Germinal center (tissue), 1 donor: Measurements from ENCODE around the gene ADCYAP1R1.

Source experiments
- DNase-seq: peaks from one replicate; pipeline ENCODE4 v3.0.0; 2012; ENCODE audit warnings: mixed read lengths, low spot score

The ADCYAP1R1 gene

GRCh38 chr7:31087351-31087750, 35.2 kb downstream of the ADCYAP1R1 start:
- no peak for DNase-seq

- DNase-seq, result no peak
Observed at GRCh38 chr7:31091924-31092434, 39.9 kb downstream of the ADCYAP1R1 start.

DNA sequence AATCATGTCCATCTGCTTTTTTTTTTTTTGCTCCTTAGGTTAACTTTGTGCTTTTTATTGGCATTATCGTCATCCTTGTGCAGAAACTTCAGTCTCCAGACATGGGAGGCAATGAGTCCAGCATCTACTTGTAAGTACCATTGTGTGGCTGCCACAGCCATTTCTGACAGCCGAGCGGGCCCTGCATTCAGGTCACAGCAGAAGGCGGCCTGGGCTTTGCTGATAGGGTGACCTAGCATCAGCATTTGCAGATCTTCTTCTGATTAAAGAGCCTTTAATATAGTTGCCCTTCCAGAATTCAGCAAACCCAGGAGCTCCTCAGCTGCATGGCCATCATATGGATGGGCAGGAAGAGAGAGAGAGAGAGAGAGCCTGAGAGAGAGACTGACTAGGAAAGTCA, 40.5 kb downstream of the ADCYAP1R1 start:
- no peak for DNase-seq

DNA sequence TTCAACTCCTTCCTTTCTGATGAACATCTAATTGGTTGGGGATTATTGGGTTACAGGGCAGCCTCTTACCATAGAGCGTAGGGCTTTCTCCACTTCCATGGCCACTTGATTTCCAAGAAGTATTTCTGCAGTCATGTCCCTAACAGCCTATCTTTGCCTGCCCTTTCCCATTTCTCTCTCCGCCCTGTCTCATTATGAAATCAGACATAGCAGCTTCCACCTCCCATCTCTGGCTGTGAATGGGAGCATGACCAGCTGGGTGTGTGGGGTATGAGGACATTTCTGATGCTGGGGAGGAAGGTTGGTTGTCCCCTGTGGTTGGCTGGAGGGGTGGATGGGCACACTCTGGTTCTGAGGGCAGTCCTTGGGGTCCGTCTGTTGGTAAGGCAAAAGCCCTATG, 41.2 kb downstream of the ADCYAP1R1 start:
- no peak for DNase-seq

DNA sequence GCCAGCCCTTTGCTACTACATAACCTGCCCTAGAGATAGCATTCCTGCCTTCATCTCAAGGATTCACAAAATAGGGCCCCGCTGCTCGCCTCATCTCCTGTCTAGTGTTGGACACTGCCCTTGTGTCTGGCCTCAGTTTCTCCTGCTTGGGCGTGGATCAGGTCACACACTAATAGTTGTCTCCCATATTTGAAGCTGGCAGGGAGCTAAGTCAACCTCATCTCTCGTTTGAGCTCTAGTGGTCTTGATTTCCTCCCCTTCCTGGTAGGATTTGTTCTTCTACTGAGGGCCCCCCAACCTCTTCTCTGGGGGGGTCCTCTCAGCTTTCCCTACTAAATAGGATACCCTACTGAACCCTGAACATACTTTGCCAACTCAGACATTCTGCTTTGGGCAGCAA, 42.2 kb downstream of the ADCYAP1R1 start:
- no peak for DNase-seq

- no peak for DNase-seq
Observed at GRCh38 chr7:31095286-31096197, 43.4 kb downstream of the ADCYAP1R1 start.

GRCh38 chr7:31096198-31096876, 44.2 kb downstream of the ADCYAP1R1 start:
- no peak for DNase-seq

- DNase-seq, result no peak
Observed at GRCh38 chr7:31096877-31097258, 44.8 kb downstream of the ADCYAP1R1 start.

- no peak for DNase-seq
Observed at GRCh38 chr7:31098642-31099360, 46.7 kb downstream of the ADCYAP1R1 start.

DNA sequence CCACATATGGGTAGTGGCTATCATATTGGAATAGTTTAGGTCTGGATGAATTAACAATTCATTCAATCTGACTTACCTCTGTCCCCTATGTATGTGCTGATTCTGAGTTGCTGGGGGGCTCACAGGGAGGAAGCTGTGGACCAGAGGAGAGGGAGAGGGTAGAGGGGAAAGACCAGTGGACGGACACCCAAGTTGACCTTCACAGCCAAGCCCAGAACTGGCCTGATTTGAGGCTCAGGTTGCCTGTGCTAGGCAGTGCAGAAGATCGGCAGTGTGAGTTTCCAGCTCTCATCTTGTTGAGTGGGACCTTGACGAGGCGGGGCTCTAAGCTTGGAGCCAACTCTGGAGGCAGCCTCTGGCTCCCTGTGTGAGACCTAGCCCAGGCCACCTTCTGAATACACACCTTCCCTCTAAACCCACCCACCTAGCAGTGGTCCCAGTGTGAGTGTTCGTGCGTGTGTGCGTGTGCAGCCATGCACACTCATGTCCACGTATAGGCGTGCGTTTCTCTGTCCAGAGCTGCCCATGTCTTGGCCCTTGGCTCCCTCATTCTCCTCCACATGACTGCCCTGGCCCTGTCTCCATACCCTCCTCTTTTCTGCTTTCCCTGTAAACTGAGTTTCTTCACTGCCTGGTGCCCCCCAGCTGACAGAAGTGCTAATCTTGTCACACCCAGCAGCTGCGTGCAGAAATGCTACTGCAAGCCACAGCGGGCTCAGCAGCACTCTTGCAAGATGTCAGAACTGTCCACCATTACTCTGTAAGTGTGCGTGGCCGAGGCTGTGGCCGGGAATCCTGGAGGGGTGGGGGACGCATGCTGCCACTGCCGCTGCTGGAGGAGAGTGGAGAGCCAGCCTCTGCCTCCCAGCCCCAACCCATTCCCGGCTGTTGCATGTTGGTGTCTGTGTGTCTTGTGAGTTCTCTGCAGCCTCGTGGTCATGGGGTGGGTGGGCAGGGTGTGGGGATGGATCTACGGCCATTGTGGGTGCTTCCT, 47.6 kb downstream of the ADCYAP1R1 start:
- no peak for DNase-seq

- DNase-seq, result no peak
Observed at GRCh38 chr7:31100445-31100844, 48.3 kb downstream of the ADCYAP1R1 start.

- DNase-seq, result no peak
Observed at GRCh38 chr7:31100871-31101270, 48.8 kb downstream of the ADCYAP1R1 start.

- DNase-seq, result no peak
Observed at GRCh38 chr7:31101544-31101943, 49.4 kb downstream of the ADCYAP1R1 start.

DNA sequence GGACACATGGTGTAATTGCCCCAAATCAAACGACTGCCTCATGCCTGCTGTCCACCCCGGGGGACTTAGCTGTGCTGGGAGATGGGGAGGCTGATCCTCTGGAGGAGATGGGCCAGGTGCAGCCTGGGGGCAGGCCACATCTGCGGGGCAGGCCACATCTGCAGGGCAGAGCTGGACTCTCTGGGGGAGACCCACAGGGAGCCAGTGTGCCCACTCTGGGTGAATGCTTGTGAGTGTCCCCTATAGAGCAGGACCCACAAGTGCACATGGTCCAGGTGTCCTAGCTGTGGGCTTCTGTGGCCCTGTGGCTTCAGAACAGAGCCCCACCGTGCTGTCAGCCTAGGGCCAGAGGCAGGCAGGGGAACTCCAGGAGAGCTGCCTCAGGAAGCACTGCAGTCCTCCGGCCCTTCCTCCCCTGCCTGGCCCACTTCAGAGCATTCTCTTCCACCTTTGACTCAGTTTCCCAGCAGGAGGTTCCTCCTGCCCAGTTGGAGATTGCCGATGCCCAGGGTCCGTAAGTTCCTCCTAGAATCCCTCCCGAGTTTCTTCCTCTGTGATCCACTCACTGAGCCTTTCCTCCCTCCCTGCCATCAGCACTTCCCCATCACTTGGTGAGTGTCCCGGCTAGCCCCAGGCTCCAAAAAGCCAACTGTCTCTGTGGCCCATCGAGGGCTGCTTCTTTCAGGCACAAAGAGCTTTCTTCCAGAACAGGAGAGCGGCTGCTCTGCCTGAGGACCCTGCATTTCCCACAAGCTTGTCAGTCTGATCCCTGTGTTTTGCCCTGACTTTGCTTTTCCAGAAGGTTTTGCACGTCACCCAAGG, 50.3 kb downstream of the ADCYAP1R1 start:
- DNase-seq, result no peak

GRCh38 chr7:31102973-31103850, 51.1 kb downstream of the ADCYAP1R1 start:
- no peak for DNase-seq

GRCh38 chr7:31104361-31105255, 52.5 kb downstream of the ADCYAP1R1 start:
- DNase-seq, result no peak

DNA sequence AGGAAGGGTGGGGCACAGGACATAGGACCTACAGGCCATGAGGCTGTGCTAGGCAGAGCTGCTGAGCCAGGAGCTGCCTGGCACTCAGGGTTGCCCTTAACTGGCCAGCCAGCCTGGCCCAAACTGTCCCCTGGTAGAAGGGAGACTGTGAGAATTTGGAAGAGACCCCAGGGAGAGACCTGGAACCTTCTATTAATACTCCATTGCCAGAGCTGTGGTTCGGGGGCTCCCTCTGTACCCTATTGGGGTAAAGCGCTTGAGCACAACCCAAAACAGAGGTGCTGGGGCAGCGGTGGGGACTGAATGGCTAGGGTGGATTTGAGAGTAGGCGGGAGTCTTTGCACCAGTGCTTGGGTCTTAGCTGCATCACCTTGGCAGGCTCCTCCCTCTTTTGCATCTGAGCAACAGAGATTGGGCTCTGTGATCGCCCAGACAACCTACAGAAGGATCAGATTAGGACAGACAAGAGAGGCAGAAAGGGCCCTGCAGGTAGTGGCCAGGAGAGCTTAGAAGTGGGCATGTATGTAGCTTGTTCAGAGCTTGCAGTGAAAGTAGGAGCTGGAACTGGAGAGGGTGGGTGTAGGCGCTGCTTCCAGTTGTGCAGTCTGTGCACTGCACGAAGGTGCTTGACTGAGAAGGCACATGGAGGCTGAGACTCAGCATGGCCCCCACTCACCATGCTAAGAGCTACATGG, 53.3 kb downstream of the ADCYAP1R1 start:
- no peak for DNase-seq
